ENCODE data around the gene MCEE. TPM values are rescaled to one million over a fixed set of nuclear protein-coding genes. Genes with fewer than 3 reads are reported as not detected.

The MCEE gene
- total and polyA plus RNA-seq, 12 donors = 29.6 to 43.8 (median 35.3) TPM

DNA sequence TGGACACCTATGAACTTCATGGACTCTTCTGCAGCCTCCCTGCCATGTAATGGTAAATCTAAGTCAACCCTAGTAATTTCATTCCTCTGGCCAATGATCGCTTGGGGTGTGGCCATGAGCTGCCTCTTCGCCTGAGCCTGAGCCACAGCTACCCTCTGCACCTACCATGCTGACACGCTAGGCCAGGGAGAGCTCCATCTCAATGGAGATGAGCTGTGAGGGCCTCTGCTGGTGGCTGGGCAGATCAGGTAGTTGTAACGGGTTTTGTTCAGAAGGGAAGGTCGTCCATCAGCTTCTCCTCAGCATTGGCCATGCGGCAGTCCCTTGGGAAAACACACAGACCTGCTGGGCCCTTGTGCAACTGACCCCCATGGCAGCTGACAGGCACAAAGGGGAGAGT lies 24.8 kb upstream of the MCEE start:
- H3K27me3 ChIP-seq = no peaks in the 10 kb centered on the region
- intact Hi-C loops (cut with DNase I) = loop anchor here in 3 of 10 donors (5.0 to 10.0 kb wide), 3 partner anchors 210 to 358 kb away; no protein-coding TSS in a partner anchor
- TF ChIP-seq, protein P1, sequence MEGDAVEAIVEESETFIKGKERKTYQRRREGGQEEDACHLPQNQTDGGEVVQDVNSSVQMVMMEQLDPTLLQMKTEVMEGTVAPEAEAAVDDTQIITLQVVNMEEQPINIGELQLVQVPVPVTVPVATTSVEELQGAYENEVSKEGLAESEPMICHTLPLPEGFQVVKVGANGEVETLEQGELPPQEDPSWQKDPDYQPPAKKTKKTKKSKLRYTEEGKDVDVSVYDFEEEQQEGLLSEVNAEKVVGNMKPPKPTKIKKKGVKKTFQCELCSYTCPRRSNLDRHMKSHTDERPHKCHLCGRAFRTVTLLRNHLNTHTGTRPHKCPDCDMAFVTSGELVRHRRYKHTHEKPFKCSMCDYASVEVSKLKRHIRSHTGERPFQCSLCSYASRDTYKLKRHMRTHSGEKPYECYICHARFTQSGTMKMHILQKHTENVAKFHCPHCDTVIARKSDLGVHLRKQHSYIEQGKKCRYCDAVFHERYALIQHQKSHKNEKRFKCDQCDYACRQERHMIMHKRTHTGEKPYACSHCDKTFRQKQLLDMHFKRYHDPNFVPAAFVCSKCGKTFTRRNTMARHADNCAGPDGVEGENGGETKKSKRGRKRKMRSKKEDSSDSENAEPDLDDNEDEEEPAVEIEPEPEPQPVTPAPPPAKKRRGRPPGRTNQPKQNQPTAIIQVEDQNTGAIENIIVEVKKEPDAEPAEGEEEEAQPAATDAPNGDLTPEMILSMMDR (IDR thresholded peaks at IDR 0.05) = no peak
- H3K4me1 ChIP-seq = peaks cover 0 to 12% (median 6%) of the 10 kb centered on the region in 9 donors
- ATAC-seq (no peak), DNase-seq (no peak)
- peaks cover 0 to 18% (median 11%) of the 10 kb centered on the region in 9 donors for H3K36me3 ChIP-seq
- no peak overlapping the region for H3K4me3 ChIP-seq
- WGBS, 2 donors = 66 to 67% methylated on average over 6 of the region's 6 CpGs
- H3K27ac ChIP-seq = no peak overlapping the region
- no peaks in the 10 kb centered on the region for H3K9me3 ChIP-seq

DNA sequence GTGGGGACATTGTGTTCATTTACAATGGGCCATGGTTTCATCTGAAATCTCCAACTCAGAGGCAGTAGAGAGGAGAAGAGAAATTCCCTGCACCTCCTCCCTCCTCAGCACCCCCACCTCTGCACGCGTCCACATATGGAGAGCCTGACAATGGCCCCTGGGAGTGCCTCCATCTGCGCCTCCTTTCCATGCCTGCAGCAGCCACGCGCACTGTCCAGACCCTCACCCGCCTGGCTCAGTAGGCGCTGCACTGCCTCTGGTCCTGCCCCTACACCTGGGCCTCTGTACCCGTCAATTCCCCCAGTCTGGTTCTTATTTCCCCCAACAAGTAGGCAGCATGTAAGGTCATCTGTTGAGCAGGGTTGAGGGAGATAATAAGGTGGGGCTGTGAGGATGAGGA lies 24.2 kb upstream of the MCEE start:
- ATAC-seq = no peak

DNA sequence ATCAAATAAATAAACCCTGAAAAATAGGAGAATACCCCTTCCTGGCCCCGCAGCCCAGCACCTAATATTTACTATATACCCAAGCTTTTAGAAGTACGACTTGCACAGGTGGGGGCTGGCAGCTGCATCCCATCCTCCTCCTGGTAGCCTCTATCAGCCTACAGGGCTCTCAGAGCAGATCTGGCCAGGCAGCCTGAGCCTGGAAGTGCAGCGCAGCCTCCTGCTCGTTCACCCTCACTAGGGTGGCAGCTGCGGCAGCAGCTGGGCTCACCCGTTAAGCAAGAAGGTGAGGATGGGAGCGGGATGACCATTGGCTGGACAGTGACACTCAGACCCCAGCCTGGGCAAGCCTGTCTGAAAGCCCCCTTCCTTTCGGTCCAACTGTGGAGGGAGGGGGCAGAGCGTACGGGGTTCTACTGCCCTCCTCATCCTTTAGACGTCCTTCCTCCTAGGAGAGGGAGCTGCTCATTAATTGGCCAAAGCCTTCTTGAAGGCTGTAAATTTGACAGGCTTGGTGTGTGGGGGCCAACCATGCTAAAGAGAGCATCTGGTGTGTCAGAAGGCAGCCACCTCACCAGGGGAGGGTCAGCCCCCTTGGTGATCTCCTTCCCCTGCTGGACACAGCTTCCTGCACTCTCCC lies 23.7 kb upstream of the MCEE start:
- WGBS, 2 donors = 76 to 83% methylated on average over 11 of the region's 11 CpGs
- no peak for ATAC-seq
- Histone ChIP-seq H3K27me3 (no peaks in the 10 kb centered on the region), H3K9me3 (no peaks in the 10 kb centered on the region), H3K36me3 (peaks cover 0 to 29% (median 22%) of the 10 kb centered on the region in 9 donors), H3K27ac (no peak overlapping the region), H3K4me1 (peaks cover 0 to 20% (median 6%) of the 10 kb centered on the region in 9 donors), H3K4me3 (no peak overlapping the region)
- intact Hi-C loops (cut with DNase I) = loop anchor here in 2 of 10 donors (10.0 kb wide), 2 partner anchors 211 to 351 kb away; no protein-coding TSS in a partner anchor
- TF ChIP-seq, protein P1 (IDR thresholded peaks at IDR 0.05) = no peak
- DNase-seq = no peak

More for the DNA sequence above, 24.2 kb upstream of the MCEE start:
- H3K27ac ChIP-seq = no peak overlapping the region
- no peak for DNase-seq
- TF ChIP-seq, protein P1 (IDR thresholded peaks at IDR 0.05) = no peak
- no peaks in the 10 kb centered on the region for H3K9me3 ChIP-seq
- intact Hi-C loops (cut with DNase I) = loop anchor here in 2 of 10 donors (10.0 kb wide), 2 partner anchors 211 to 351 kb away; no protein-coding TSS in a partner anchor
- peaks cover 0 to 16% (median 6%) of the 10 kb centered on the region in 9 donors for H3K4me1 ChIP-seq
- 77 to 86% methylated on average over 8 of the region's 8 CpGs for WGBS, 2 donors
- peaks cover 0 to 23% (median 17%) of the 10 kb centered on the region in 9 donors for H3K36me3 ChIP-seq
- H3K4me3 ChIP-seq = no peak overlapping the region
- H3K27me3 ChIP-seq = no peaks in the 10 kb centered on the region

DNA sequence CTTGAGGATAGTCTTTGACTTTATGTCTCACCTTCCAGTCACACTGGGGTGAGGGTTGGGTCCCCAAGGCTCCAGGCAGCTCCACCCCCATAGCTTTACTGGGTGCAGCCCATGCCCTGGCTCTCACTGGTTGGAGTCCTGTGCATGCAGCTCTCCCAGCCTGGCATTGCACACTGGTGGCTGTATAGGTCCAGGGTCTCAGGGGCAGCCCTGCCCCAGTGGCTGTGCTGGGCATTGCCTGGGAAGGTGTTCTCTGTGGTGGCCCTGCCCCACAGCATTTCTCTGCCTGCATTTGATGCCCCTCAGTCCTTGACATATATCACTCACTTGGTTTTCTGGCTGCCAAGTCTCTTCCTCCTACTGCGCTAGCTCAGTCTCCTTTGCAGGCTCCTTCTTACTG lies 21.6 kb upstream of the MCEE start:
- no peak overlapping the region for H3K4me3 ChIP-seq
- DNase-seq (no peak), ATAC-seq (no peak)
- whole genome bisulfite sequencing, 2 donors = 55 to 98% methylated on average over 1 of the region's 1 CpG
- no peaks in the 10 kb centered on the region for H3K27me3 ChIP-seq
- H3K27ac ChIP-seq = no peak overlapping the region
- H3K36me3 ChIP-seq = peaks cover 0 to 49% (median 37%) of the 10 kb centered on the region in 9 donors
- intact Hi-C loops (cut with DNase I) = loop anchor here in 2 of 10 donors (10.0 kb wide), 2 partner anchors 213 to 353 kb away; no protein-coding TSS in a partner anchor
- H3K9me3 ChIP-seq = no peaks in the 10 kb centered on the region
- H3K4me1 ChIP-seq = peaks cover 0 to 18% (median 8%) of the 10 kb centered on the region in 9 donors
- TF ChIP-seq, protein P1 (IDR thresholded peaks at IDR 0.05) = no peak

All from heart right ventricle (tissue), 16 donors.